Transverse colon (tissue), 4 donors: ENCODE measurements around the gene TGOLN2.

Experiments used
- CTCF ChIP-seq, 5 experiments: fragments of 200-600 bp in 3 of 5; fragments of 450-650 bp in 2 of 5; sonication (generic) in 3 of 5; IDR thresholded peaks; 1 replicate in 2 of 5; 2 replicates in 3 of 5; pipeline ENCODE4 v1.5.1; 2016 to 2017; ENCODE audit warnings: antibody characterized with exemption in 5 of 5, inconsistent platforms in 3 of 5, mild to moderate bottlenecking in 2 of 5, moderate library complexity in 1 of 5
- POLR2A ChIP-seq: fragments of 450-650 bp; IDR thresholded peaks from one replicate; pipeline ENCODE4 v1.6.1; 2016; ENCODE audit warnings: antibody characterized with exemption, mild to moderate bottlenecking, moderate library complexity
- POLR2AphosphoS5 ChIP-seq, 3 donors: sonication (generic); formaldehyde crosslinking; IDR thresholded peaks; one replicate each; pipeline ENCODE4 v1.6.1; 2016; ENCODE audit warnings: antibody characterized with exemption in 3 of 3

DNA sequence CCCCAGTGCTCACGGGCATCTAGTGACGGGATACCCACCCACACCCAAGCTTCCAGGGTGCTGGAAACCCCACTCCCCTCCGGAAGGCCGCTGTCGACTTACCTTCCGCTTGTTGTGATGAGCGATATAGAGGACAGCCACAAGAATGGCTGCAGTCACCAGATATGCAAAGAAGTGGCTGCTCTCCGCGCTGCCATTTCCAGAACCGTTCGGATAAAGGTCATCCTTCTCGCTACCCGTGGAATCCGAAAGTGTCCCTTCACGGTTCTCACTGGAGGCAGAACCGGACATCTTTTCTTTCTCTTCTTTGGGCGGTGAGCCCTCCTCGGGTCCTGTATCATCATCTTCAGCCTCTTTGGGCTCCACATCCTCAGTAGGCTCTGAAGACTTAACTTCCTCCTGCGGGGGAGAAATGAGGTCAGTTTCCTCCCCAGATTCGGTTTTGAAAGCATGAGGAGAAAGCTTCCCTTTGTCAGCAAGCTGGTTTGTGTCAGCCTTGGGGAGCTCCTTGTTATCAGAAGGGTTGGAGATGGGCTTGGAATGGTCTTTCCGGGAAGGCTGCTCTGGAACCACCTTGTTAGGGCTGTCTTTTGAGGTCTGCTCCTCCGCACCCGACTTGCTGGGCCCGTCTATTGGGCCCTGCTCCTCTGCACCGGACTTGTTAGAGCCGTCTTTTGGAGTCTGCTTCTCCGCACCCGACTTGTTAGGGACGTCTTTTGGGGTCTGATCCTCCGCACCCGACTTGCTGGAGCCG is 1.2 kb downstream of the TGOLN2 start:
- TF ChIP-seq POLR2AphosphoS5 (IDR thresholded peaks at IDR 0.05) (peak; percentile 5 to 20 (median 10)), CTCF (IDR thresholded peaks at IDR 0.05) (no peak), POLR2A (peak; percentile 20)
